Measurements from ENCODE around the gene LRRN2.

The LRRN2 gene

DNA sequence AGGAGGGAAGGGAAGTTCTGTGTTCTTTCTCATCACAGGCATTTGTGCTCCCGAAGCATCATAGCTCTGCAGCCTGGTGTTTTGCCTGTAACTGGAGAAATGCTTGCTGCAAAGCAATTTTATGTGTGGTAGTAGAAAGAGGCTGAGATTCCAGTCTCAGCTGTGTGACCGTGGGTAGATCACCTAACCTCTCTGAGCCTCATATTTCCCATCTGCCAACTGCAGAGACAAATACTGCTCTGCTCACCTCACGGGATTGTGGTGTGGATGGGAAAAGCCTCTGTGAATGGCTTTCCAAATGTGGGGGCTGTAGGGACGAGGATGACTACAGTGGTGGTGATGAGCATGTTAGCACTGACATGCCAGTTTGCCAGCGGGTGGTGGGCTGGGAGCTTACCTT is 85.3 kb downstream of the LRRN2 start:
- DNase-seq (ENCODE audit: low spot score) = no peak

DNA sequence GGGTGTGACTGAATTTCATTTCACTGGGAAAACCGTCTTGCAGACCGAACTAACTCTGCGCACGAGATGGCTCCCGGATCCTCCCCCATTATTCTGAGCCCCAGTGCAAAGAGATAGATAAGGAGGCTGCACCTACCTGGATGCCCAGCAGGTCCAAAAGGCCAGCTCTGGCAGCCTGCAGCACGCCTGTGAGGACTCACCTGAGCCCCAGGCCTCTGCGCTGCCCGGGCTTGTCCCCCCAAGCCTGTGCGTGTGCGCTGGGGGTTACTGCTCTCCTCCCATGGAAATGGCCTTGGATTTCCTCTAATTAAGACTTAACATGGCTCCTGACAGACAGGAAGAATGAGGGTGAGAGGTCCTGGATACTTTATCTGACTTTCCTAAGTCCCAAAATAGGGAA is 85.9 kb downstream of the LRRN2 start:
- no peak for DNase-seq (ENCODE audit: low spot score)

DNA sequence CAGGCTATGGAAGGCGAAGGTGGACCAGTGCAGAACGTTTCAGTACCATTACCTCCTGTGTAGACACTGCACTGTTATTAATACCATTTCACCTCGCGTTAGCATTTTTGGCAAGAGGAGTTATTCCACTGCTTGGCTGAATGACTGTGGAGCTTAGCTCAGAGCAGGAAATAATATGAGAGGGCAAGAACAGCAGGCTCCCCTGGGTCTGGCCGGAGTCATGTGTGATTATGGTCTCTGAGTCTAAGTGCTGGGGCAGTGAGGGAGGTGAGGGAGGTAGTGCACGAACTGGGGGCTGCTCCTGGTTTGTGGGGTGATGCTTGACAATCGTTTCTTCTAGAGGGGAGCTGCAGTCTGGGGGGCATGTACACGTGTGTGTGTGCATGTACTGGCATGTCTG is 86.4 kb downstream of the LRRN2 start:
- DNase-seq (ENCODE audit: low spot score) = no peak

DNA sequence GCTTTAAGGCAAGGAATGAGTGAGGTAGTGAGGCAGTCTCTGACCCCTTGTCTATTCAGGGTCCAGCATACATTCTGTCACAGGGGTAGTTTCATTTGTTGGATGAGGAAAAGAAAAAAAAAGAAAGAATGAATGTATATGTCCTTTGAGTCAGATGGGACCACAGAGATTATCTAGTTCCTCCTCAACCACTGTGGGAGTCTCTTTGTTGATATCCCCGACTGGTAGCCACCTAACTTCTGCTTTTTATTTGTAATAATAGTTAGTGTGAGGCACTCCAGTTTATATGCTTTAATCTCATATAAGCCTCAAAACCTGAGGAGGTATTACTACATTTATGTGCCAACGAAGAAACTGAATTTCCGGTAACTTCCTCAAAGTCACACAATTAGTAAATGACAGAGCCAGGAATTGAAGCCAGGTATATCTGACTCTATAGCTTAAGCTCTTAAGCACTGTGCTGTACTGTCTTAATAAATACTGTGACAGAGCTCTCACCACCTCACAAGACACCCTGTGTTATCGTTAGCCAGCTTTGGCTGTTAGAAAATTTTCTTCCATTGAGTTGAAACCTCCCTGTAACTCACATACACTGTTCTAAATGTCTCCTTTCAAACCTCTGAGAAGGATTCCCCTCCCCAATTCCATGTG is 87.1 kb downstream of the LRRN2 start:
- DNase-seq (ENCODE audit: low spot score) = no peak

DNA sequence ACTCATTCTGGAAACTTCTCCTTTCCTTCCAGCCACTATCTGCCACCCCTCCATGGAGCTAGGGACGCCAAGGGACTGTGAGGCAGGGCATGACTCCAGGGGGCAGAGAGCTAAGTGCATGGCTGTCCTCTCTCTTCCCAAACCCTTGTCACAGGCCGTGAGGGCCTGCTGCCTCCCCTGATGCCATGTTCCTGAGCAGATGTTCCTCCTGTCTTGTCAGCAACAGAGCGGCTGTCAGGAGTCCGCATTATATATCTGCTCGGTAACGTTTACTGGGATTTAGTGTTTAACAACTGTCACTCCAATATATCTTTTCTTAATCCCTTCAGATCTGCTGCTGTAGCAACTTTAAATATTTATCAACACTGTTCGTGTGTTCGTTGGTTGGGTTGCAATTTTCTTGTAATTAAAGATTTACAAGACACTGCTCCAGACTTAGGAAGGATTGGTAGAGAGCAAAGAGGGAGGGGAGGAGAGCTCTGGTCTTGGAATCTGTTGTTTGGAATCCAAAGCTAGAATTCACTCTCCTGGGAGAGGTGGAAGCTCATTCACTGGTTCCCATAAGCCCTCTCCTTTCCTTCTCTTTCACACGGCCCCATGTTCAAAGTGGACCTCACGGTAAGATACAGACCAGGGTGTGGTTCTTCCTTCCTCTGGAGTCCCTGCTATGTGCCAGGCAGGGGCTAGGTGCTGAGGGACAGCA is 93.1 kb downstream of the LRRN2 start:
- no peak for DNase-seq (ENCODE audit: low spot score)

DNA sequence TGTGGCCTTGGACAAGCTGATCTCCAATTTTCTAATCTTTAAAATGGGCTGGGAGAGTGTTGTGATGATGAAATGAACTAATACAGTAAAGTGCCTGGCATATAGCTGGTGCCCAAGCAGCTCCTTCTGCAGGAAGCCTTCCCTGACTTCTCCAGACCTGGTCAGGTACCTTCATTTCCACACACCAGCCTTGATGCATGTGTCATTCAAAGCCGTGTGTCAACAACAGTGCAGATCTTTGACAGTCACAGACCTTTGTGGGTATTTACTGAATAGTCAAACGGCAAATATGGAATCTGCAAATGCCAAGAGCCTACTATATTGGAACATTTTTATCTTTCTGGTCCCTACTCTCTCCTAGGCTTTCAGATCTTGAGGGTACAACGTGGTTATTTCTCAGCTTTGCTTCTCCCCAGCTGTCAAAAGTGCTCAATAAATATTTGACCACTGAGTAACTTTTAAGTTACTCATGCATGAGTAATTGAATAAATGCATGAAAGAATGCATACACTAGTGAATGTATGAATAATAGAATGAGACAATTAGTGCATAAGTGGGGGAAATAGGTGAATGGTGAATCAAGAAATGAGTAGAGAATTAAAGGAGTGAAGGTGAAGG is 94.0 kb downstream of the LRRN2 start:
- no peak for DNase-seq (ENCODE audit: low spot score)

DNA sequence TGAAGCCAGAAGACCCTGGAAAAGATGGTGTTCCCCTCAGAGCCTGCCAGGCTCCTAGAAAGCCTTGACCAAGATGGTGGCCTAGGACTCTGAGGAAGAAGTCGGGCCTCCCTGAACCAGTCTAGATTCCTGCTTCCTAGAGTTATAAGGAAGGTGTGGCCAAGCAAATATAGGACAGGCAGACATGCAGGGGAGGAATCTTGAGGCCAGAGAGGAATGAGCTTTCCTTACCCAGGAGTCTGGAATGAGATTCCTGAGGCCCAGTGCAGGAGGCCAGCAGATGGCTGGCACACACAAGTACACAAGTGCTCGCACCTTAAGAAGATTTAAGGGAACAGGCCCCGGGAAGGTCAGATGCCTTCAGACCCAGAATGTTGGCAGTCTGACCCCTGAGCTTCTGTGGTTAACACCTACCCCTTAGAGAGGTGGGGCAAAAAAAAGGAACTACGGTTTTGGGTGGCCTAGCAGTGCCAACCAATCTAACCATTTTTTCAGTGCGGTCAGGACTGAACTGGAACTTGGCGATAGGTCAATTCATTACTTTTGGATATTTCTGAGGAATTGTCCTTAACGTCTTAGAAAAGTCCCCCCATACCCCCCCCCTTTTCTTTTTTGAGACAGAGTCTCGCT is 96.0 kb downstream of the LRRN2 start:
- DNase-seq (ENCODE audit: low spot score) = no peak

DNA sequence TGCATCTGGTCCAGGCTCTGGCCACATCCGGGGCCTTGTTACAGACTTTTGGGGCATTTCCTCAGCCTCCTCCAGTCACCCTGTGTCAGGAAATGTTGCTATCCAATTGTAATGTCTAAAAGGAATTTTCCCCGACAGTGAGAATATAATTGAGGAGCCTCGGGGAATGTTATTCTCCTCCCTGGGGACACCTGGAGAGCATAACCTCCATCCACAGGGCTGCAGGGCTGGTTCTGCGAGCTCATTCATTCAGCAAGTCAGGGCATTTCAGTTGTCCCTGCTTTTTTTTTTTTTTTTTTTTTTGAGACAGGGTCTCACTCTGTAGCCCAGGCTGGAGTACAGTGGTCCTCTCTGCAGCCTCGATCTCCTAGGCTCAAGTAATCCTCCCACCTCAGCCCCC is 96.7 kb downstream of the LRRN2 start:
- DNase-seq (ENCODE audit: low spot score) = no peak

DNA sequence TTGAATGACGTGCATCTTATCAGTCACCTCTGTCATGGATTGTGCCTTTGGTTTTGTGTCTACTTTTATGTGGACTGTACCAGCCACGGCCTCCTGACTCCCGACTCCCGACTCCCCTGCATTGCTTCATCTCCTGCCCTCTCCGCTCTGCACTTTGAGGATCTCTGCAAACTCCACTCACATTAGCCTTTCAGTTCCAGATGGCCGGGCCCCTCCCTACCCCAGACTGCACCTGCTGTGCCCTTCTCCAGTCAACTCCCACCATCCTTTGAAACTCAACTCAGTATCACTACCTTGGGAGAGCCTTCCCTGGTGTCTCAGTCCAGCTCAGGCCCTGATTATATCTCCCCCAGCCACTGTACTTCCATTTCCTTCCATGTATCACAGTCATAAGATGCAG is 97.9 kb downstream of the LRRN2 start:
- DNase-seq (ENCODE audit: low spot score) = no peak

DNA sequence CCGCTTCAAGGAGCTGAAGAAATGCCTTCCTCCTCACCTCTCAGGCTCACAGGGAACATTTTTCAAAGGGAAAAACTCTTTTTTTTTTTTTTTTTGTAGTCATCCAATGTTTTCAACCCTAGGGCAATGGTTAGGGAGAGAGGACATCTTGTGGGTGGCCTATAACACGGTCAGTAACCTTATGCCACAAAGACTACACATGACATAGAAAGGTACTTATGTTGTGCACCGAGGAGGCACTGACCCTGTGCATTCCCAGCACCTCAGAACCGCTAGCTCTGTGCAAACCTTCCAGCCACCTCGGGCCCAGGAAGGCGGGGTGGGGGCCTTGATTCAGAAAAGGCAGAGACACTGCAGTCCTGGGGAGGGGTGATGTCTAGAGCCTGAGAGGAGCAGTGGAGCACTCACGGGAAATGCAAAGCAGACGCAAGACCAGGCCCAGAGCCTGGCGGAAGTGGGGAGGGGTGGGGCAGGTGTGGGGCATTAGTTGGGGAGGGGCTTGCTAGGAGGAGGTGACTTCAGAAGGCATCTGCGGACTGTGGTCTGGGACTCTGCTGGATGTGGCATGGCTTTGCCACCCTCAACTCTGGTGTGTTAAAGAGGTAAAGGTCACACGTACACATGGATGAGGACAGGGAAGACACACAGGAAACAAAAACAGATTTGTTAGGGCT is 100.7 kb downstream of the LRRN2 start:
- no peak for DNase-seq (ENCODE audit: low spot score)

DNA sequence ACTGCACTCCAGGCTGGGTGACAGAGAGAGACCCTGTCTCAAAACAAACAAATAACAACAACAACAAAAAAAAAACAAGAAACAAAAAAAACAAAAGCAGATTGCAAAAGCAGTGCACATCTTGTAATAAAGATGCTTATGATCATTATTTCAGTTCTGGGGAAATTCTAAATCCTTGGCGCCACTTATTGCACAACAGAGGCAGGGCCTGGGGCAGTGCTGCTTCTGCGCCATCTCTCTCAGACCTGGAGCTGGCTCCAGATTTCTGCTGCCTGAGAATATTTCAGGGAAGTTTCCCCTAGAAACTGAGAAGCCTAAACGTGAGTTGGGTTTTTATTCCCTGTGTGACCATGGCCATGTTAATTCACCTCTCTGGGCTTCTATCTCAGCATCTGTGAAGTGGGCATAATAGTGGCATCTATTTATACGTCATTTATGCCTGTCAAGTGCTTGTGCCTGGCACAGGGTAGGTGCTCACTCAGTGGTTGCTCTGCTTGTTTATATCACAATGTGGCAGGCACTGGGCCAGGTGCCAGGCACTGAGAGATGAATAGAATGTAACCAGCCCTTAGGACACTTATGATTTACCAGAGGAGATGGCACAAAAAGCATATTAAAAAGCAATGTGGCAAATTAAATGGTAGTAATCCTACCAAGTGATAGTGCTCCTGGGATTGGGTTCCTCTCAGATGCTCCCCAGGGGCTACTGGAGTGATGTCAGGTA is 101.5 kb downstream of the LRRN2 start:
- DNase-seq (ENCODE audit: low spot score) = no peak

DNA sequence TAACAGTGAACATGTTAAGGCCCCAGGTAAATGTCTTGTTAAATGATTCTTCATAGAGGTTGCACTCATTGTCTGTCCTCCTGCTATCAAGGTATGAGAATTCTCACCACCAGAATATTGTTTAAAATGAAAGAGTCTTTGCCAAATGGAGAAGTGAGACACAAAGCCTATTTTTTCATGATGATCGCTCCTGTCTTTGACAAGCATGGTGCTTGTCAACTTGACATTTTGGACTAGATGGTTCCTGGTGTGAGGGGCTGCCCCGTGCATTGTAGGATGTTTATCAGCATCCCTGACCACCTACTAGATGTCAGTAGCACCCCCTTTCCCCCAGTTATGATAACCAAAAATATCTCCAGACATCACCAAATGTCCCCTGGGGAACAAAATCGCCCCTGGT is 103.8 kb downstream of the LRRN2 start:
- DNase-seq (ENCODE audit: low spot score) = no peak

DNA sequence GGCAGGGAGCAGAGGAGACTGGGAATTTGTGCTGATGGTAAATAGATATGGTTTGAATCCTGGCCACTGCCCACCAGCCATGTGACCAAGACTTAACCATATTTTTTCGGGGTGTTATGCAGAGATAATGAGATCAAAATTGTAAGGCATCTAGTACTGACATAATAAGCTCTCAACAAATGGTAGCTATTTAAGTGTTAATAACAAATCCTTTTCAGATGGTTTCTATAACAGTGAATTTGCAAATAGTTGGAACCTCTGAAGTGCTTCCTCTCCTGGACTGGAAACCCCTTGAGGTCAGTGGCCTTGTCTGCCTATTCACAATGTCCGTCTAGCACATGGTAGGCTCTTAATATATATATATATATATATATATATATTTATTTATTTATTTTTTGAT is 104.7 kb downstream of the LRRN2 start:
- DNase-seq (ENCODE audit: low spot score) = no peak

DNA sequence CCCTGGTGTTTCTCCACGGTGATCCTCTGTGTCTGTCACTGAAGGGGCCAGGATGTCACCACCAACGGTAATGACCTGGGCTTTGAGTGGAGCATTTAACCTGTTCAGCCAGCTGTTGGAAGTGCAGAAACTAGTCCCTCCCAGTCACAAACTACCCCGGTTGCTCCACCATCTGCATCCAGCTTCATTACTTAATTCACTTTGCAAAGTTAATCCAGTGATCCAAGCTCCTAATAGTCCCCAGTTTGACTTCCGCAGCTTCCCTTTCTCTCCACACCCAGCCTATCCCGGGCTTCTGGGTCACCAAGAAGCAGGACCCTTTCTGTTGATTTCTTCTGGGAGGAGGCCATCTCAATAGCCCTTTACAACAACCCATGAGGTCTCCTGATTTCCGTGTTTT is 105.9 kb downstream of the LRRN2 start:
- no peak for DNase-seq (ENCODE audit: low spot score)

DNA sequence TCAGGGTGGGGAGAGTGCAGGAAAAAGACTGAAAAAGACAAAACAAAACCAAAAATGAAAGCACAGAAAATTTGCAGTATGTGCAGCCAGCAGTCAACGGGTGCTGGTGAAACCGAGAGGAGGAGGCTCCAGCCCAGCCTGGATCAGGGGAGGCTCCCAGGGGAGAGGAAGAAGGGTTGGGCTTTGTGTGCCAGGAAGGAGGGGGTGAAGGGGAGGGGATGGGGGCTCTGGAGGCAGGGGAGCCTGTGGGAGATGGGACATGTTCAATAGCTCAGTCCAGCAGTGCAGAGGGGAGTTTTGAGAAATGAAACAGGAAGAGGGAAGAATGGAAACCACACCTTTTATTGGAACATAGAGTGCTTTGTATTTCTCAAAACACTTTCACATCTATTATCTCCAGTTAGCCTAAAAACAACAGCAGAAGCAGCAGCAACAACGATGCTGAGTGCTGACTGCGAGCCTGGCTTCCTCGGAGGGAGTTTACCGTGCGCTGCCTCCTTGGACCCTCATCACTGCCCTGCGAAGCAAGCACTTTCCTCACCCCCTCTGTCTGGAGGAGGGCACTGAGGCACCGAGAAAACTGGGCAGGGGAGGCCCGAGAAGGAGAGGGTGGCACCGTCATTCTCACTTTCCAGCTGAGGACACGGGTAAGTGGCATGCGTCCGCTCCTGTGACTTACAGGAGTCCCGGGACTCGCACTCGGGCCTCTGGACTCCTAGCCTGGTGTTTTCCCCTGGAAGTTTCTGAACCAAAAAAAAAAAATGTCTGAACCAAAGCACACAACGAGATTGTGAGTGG is 106.5 kb downstream of the LRRN2 start:
- DNase-seq (ENCODE audit: low spot score) = no peak

DNA sequence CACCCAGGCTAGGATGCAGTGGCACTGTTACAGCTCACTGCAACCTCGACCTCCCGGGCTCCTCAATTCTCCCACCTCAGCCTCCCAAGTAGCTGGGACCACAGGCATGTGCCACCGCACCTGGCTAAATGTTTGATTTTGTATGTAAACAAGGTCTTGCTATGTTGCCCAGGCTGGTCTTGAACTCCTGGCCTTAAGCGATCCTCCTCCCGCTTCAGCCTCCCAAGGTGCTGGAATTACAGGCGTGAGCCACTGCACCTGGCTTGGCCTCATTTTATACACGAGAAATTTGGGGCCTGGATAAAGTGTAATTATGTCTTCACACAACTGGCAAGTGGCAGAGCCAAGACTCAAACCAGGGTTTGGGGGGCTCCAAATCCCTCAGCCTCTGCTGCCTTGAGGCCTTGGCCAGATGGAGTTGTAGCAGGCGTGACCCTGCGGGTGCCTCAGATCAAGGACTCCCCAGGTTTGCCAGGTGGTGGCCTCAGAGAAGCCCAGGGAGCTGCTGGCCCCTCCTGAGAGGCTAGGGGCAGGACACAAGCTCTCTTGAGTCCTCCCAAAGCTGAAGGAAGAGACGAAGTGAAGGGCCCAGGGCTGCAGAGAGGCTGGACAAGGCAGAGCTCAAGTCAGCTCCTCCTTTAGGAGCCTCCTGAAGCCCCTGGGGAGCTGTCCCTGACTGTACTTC is 107.6 kb downstream of the LRRN2 start:
- DNase-seq (ENCODE audit: low spot score) = no peak

DNA sequence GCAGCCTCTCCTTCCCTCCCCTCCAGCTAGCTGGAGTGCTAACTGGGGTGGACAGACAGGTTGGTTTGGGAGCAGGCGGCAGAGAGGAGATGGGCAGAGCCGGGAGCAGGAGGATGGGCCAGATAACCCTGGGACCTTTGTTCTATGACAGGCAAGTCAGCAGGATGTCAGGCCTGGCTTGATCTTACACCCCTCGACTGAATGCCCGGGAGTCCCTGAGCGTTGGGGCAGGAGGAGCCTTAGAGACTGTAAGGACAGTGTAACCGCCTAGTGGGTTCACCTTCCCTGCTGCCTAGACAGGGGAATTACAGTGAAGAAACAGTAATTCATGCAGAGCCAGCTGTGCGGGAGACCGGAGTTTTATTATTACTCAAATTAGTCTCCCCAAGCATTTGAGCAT is 109.1 kb downstream of the LRRN2 start:
- DNase-seq (ENCODE audit: low spot score) = no peak

DNA sequence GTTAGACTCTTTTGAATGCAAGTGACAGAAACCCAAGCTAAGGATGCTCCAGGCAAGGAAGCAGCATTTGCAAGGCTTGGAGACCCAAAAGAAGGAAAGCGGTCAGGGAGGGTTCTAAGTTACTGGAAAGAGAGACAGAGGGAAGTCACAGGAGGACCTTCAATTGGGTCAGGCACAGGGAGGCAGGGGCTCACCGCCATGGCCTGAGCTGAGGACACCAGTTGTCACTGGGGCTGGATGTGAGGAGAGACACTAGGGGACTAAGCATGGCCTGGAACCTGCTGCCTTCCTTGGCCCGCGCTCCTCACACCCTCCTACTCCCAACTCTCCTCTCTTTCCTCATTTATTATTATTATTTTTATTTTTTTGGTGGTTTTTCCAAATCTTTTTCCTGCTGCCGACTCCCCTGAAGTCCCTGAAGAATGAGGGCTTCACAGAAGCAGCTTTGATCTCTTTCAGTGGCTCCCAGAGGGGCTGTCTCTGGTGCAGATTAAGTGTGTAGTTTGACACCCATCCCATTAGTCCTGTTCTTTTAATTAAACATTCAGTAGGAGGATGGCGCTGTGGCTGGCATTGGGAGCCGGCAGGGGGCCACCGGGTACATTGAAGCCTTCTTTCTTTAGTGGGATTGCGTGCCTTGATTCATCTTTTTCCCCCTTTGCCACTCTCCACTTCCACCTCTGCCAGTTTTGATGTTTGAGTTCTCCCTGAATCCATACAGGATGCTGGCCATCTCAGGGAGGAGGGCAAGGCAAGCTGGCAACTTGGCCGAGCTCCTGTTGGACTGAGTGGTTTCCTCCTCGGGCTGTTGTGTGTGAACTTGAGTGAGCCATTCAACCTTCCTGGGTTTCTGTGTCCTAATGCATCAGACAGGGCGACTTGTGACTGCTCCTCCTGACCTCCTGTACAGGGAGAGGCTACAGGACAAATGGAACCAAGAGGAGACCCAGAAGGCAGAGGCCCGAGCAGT is 110.0 kb downstream of the LRRN2 start:
- no peak for DNase-seq (ENCODE audit: low spot score)

DNA sequence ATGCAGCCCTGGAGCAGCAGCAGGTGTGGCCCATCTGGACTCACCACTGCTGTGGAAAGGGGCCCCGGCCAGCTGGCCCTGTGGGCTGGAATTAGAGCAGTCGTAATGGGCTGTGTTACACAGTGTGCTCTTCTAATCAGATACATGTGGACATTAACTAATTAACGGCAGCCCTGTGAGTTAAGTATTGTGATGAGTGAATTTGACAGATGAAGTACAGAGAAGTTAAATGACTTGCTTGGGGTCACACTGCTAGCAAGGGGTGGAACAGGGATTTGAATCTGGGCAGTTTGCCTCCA is 110.7 kb downstream of the LRRN2 start:
- DNase-seq (ENCODE audit: low spot score) = no peak

All from HuH-7.5 (cell line).